NCI-H1694 treated with DMSO at 0.1 percent for 48 hours (cell line): ENCODE results near the gene WWC2.
"Not testable (repeated sequence)": the region's sequence is repeated elsewhere in the genome, so short reads cannot be mapped to it uniquely, and the experiment has no call there.

ENCODE experiments used
- DNase-seq: peaks from one replicate; lab custom pipeline; 2025; lab: John Stamatoyannopoulos, UW

WWC2 gene

DNA sequence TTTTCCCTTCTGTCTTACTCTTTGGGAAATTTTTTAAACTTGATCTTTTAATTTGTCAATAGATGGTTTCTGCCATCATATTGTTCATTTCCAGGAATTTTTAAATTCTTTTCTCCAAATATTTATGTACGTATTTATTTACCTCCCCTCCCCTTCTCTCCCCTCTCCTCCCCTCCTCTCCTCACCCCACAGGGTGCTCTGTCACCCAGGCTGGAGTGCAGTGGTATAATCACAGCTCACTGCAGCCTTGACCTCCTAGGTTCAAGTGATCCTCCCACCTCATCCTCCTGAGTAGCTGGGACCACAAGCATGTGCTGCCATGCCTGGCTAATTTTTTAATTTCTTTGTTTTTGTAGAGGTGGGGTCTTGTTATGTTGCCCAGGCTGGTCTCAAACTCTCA is 73.8 kb downstream of the WWC2 start:
- no peak for DNase-seq

DNA sequence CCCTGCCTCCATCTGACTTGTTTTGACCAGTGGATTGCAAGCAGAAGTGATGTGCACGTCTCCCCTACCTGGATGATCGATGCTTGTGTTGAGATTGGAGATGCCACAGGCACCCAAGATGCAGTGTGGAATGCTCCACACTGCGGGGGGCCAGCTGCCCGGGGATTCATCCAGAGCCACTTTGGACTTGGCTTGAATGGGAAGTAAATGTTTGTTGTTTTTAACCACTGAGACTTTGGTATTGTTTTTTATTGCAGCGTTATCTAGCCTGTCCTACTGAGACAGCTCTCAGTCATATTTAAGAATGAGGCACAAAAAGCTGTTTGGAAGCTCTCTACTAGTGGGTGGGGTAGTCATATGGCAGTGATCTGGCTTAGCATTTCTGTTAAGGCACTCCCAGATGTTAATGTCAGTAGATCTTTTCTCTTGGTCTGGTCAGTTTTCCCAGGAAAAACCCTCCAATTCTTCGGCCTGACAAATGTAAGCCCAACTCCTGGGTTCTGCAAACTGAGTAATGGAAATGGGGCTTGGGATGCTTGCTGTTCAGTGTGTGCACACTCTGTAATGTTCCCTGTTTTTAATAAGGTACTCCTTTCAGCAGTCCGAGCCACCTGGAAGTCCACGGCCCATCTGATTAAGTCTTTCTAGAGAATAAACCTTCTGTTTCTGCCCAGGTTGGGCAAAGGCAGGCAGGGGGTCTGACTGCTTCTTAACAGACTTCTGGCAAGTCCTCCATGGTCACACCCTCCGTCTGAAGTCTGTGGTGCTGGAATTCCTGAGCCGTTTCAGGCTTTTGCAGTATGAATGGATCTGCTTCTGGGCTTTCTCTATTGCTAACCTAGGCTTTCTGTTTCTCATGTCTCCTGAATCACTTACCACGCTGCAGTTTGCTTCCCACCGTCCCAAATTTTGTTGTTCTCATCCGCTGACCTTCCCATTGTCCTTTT is 74.8 kb downstream of the WWC2 start:
- no peak for DNase-seq

DNA sequence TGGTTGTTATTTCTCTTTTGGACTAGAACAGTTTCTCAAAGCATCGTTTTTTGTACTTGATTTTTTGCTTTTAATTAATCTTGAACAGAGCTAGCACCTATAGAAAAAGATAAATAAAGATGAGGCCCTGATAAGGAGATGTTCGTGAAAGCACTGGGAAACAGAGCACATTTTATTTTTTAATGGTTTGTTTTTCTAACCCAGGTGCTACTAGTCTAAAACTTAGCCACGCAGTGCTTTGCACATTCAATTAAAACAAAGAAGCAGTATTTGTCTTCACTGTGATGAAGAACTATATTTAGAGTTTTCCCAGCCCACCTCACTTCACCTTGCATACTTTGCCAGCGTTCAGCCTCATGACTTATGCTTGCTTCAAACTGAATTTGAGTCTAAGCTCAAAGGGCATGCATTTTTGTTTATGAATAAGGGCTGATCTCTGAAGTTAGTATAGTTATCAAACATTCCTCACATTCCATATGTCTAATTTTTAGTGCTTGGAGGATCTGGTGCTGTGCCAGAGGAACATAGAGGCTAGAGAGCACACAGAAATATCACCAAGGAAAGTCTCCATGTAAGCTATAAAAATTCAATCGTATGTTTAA is 76.7 kb downstream of the WWC2 start:
- DNase-seq: no peak

DNA sequence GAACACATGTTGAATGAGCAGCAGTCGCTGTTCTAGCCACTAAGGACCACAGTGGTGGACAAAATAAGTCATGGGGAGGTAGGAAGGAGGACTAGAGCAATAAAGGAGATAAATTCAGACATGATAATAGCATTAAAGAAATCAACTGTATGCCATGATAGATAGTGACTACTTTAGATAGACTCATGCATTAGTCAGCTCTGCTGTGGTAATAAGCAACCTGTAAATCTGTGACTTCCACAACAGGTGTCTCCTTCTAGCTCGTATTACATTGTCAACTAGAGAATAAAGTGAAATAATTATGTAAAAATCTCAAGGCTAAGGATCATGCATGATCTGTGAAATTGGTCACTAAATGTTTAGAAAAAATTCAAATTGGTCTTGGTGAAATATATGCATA is 77.9 kb downstream of the WWC2 start:
- no peak for DNase-seq

DNA sequence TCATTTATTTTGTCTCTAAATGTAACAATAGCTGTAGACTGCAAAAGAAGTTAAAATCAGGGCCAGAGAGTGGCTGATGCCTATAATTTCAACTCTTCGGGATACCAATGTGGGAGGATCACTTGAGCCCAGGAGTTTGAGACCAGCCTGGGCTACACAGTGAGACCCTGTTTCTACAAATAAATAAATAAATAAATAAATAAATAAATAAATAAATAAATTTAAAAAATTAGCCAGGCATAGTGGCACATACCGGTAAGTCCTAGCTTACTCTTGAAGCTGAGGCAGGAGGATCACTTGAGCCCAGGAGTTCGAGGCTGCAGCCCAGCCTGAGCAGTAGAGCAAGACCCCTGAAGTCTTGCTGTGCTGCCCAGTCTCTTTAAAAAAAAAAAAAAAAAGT is 79.1 kb downstream of the WWC2 start:
- no peak for DNase-seq

DNA sequence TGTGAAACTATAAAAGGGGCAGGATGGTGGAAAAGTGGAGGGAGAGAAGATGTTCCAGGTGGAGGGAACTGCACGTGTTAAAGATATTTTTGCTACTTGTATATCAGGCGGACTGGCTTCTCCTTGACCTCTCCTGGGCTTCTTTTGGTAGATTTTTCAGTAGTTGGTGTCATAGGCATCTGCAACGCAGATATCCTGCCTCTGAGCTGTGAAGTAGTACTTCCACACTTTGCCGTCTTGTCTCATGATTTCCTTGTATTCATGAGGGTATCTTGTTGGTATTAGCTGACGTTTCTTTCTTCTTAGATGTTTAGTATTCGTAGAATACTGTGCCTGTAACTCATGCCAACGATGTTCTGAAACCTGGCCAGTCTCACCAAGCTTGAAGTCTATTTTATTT is 81.0 kb downstream of the WWC2 start:
- no peak for DNase-seq

DNA sequence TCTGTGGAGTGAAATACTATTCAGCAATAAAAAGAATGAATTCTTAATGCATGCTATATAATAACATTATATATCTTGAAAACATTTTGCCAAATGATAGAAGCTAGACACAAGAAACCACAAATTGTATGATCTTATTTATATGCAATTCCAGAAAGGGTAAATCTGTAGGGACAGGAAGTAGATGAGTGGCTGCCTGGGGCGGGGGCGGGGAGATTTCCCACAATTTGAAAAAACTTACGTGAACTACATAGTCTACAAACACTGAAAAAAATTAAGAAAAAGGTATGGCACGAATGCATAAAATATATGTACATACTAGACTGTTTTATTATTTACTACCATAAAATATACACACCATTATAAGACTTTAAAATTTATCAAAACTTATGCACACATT is 81.6 kb downstream of the WWC2 start:
- DNase-seq: no peak

DNA sequence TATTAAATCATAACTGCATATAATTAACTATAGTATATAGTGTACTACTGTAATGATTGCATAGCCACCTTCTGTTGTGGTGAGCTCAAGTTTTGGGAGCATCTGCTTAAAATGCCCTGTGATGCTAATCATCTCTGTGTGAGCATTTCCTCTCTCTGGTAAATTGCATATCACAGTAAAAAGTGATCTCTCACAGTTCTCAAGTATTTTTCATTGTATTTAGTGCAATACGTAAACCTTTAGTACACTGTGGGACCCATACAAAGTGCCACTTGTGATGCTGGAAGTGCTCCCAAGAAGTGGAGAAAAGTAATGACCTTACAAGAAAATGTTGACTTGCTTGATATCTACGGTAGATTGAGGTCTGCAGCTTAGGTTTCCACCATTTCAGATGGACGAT is 82.0 kb downstream of the WWC2 start:
- DNase-seq: no peak

DNA sequence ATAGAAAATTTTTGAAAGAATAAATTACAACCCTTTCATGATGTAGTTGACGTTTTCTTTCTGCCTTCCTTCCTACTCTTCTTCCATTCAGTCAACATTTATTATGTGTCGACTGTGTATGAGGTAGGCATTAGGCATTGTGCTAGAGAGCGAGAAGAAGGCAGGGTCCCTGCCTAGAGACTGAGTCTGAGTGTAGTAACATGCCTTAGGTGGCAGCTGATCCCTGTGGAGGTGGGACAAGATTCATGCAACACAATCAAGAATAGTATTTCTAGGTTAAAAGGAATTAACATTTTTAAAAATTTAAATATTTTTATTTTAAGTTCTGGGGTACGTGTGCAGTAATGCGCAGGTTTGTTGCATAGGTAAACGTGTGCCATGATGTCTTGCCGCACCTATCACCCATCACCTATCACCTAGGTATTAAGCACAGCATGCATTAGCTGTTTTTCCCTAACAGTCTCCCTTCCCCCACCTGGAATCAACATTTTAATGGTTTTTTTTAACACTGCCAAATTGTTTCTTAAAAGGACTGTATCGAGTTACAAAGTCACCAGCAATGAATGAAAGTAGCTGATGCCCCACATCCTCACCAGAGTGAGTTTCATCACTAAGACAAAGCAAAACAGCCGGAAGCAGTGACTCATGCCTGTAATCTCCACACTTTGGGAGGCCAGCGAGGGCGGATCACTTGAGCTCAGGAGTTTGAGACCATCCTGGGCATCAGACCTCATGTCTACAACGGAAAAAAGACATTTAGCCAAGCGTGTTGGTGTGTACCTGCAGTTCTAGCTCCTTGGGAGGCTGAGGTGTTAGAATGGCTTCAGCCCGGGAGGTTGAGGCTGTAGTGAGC is 84.0 kb downstream of the WWC2 start:
- no peak for DNase-seq

DNA sequence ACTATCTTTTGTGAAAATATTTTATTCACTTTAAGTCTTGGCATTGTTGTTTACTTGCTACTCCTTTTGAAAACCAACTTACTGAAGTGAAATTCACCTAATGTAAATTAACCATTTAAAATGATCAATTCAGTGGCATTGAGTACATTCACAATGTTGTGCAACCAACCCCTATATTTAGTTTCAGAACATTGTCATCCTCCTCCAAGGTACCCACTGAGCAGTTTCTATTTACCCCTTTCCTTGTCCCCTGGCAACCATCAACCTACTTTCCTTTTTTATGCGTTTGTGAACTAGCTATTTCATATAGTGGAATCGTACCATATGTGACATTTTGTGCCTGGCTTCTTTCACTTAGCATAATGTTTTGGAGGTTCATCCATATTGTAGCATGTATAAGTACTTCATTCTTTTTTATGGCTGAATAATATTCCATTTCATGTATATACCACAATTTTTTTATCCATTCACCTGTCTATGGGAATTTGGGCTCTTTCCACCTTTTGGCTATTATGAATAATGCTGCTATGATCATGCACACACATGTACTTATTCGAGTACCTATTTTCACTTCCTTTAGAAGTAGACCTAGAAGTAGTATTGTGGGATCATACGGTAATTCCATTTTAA is 85.0 kb downstream of the WWC2 start:
- DNase-seq: no peak

DNA sequence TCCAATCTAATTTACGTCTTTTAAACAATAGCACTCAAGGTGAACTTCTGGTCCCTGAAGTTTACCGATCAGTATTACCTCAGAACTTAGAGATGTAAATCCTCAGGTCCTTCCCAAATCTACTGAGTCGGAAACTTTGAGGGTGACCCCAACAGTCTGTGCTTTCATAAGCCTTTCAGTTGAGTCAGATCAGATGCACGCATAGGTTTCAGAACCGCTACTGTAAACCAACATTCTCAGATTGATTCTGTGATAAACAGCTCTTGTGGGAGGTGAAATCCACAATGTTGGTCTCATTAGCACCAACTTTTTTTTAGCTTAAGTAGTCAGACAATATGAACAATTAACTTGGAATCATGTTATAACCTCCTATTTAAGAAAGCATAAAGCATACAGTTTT is 86.0 kb downstream of the WWC2 start:
- no peak for DNase-seq

DNA sequence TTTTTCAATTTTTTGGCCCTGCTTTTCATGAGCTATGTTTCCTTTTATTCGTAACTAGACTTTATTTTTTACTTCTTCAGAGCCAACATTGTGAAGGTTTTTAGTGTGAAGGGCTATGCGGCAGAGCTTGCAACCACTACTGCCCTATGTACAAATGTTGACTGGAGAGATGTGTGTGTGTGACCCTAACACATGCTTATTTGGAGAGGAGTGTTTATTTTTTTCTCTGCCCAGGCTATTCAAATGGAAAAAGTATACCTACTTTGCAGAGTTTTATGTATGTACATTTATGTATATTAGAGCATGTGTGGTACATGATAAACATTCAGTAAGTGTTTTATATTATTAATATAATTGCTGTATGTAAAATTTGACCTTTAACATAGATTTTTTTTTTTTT is 86.5 kb downstream of the WWC2 start:
- no peak for DNase-seq

DNA sequence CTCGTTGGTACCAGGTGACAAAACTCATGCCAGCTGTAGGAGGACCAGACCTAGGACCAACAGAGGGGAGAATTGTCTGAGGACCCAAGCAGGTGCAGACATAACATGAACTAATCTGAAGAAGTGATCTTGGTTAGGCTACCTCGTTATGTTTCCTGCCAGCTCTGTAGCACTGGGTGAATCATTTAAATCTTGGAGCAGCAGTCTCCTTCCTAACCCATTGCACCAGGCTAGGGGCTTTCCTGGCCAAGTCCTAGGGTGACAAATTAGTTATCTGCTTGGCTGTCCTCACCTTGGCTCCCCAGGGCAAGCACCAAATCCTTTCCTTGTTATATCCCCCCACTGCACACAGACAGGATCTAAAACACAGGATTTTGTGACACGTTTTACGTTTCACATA is 87.8 kb downstream of the WWC2 start:
- no peak for DNase-seq

DNA sequence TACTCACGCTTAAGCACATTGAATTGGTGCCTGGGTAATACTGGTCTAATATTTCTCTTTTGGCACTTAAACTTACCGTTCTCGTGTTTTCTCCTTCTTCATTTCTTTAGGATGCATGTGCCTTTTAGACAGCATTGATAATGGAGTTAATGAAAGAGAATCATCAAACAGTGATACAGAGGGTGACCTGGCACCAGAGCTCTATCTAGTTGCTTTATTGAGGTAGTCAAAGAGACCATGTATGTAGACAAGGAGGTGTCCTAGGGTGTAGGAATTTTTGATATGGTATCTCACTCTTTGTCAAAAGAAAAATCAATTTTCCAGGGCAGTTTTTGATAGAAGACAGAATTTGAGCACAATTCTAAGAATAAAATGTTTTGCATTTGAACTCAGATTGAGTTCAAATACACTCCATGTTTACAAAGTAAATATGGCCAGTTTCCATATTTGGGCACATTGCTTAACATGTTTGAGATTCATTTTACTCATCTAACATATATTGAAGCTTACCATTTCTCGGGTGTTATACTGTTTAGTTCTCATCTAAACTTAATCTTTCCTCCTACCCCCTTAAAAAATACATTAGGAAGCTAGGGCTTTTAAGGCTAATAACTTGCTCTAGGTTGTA is 92.0 kb downstream of the WWC2 start:
- no peak for DNase-seq

DNA sequence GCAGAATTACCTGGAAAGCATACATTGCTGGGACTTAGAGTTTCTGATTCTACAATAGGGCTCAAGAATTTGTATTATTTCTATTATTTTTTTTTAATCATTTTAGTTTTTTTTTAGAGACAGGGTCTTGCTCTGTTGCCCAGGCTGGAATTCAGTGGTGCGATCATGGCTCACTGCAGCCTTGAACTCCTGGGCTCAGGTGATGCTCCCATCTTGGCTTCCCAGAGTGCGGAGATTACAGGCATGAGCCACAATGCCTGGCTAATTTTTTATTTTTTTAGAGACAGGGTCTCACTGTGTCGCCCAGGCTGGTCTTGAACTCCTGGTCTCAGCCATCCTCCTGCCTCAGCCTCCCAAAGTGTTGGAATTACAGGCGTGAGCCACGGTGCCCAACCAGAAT is 92.6 kb downstream of the WWC2 start:
- DNase-seq: no peak

DNA sequence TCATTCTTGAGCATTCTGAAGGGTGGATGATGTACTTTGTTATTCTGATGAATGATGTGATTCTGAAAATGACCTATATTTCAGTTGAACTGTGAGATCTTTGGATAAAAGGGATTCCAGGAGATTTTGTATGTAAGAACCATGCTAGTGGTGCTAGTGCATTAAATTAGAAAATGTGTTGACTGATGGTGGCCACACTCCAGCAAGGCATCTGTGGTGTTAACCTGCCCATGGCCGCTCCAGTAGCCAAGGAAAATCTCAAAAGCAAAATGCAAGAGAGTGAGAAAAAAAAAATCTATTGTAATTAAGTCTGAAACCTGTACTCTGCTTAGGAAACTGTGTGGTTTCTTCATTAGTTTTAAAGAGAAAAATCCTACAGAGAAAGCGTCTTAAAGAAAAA is 93.5 kb downstream of the WWC2 start:
- no peak for DNase-seq

DNA sequence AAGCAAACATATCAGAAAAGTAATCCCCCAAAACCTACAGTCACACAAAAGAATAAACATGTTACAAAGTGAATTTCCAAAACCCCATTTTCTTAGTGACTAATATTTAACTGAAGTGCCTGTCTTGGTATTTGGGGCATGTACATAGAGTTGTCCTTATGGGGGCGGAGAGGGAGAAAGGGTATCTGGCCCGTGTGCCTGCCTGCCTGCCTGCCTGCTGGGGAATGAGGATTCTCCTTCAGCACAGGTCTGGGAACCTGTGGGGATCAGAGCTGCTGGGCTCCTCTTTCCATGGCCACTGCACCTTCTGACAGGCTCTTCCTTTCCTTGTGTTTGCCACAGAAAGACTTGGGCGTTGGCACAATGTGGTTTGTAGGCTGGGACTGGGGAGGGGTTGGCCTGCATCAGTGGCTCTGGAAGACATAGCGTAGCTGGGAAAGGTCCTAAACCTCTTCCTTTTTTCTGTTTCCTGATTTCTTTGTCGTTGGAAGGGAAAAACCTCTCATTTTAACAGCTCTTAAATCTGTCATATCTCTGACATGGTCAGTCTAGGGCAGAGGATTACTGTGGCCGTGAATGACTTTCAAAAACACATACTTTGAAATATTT is 94.8 kb downstream of the WWC2 start:
- DNase-seq: not testable (repeated sequence)

DNA sequence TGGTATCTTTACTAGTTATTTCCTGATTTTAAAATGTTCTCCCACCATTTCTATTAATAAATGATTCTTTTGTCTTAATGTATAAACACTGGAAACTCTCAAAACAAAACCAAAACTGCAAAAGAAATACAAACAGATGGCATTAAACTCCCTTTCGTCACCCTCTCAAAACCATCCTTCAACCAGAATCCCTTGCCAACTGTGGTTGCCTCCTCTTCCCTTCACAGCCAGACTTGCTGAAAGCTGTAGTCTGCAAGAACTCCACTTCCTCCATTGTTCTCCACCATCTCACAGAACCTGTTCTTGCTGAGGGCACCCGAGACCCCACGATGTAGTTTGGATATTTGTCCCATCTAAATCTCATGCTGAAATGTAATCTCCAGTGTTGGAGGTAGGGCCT is 96.5 kb downstream of the WWC2 start:
- no peak for DNase-seq

DNA sequence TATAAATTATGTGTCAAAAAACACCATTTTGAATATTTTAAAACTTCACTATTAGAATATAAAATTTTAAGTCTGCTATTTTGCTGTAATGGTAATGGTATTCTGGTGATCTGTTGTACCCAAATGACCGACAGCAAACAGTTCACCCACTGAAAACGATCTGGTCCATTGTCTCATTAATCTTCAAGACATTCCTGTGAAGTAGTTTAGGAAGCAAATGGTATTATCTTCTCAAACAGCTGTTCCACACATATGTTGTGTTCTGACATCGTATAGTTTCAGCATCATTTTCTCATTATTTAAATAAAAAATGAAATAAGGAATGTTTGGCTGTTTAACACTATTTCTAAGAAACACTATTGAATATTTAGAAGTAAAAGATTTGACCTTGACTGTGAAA is 98.1 kb downstream of the WWC2 start:
- no peak for DNase-seq

DNA sequence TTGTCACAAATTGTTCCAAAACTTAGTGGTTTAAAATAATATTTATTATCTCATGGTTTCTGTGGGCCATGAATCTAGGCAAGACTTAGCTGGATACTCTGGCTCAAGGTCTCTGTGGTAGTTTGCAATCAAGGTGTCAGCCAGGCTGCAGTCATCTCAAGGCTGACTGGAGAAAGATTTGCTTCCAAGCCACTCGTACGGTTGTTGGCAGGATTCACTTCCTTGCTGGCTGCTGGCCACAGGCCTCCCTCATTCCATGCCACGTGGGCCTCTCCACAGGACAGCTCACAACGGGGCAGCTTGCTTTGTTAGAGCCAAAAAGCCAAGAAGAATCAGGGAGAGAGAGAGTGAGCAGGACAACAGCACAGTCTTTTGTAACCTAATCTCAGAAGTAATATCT is 101.4 kb downstream of the WWC2 start:
- no peak for DNase-seq

DNA sequence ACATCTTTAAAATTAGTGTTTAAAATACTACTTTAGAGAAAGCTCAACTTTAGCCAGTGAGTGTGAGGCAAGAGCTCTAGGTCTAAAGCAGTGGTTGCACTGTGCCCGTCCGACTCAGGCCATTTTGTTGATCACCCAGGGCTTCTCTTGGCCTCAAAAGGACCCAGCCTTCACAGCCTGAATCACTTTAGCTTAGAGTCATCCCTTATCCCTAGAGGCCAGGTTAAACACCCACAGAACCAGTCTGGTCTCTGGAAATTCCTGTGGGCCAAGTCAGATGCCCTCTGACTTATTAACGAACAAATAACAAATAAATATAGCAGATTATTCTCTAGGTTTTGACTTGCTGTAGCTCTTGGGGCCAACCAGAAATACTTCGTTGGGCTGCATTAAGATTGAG is 102.3 kb downstream of the WWC2 start:
- no peak for DNase-seq
